Right lobe of liver (tissue), 4 donors: ENCODE results near the gene MYBPC3.

Experiments
- CTCF ChIP-seq, 4 donors: fragments of 200-600 bp in 3 of 4; fragments of 450-650 bp in 1 of 4; IDR thresholded peaks; one replicate each; pipeline versions ENCODE4 v1.5.1 to v1.8.0; 2016 to 2022; ENCODE audit warnings: antibody characterized with exemption in 4 of 4, mild to moderate bottlenecking in 2 of 4
- POLR2A ChIP-seq: fragments of 450-650 bp; IDR thresholded peaks from one replicate; pipeline ENCODE4 v1.6.1; 2017; ENCODE audit warnings: antibody characterized with exemption, mild to moderate bottlenecking
- donor health status: DM: no; HTN: no; CAD: no.
- donor health status: DM: no; HTN: no; CAD: no.
- donor health status: DM: no; HTN: yes; CAD: no.

GRCh38 chr11:47352556-47352955 lies at the start of gene MYBPC3:
- TF ChIP-seq CTCF (IDR thresholded peaks at IDR 0.05): no peak
- no peak for TF ChIP-seq POLR2A
